Measurements from ENCODE around the gene DPF3. TPM values are rescaled to one million over a fixed set of nuclear protein-coding genes. Genes with fewer than 3 reads are reported as not detected.

Gene DPF3
- total and polyA plus RNA-seq, 4 donors, result 0.17 to 3.9 (median 0.52) TPM

DNA sequence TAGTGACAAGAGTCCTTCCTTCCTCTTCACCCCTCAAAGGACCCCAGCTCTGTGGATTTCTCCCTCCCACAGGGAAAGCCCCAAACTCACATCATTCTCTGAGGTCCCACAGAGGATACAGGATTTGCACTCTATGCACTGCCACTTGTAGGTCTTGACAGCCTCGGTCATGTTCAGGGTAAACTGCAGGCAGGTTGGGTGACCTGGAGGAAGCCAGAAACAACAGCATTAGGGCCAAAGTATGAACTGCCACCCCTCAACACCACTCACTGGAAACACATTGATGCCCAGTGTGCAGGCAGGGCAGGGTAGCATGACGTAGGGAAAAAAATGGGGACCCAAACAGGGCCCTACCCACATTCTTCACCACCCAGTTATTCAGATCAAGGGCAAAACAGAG is 264.4 kb downstream of the DPF3 start:
- no peak overlapping the region for H3K9ac ChIP-seq (ENCODE audit: insufficient read depth in 1 of 2, low read length in 2 of 2)
- H3K27me3 ChIP-seq (ENCODE audit: control insufficient read depth in 3 of 3, insufficient read depth in 3 of 3, low read length in 2 of 3), result no peaks in the 10 kb centered on the region
- TF ChIP-seq, protein P1, sequence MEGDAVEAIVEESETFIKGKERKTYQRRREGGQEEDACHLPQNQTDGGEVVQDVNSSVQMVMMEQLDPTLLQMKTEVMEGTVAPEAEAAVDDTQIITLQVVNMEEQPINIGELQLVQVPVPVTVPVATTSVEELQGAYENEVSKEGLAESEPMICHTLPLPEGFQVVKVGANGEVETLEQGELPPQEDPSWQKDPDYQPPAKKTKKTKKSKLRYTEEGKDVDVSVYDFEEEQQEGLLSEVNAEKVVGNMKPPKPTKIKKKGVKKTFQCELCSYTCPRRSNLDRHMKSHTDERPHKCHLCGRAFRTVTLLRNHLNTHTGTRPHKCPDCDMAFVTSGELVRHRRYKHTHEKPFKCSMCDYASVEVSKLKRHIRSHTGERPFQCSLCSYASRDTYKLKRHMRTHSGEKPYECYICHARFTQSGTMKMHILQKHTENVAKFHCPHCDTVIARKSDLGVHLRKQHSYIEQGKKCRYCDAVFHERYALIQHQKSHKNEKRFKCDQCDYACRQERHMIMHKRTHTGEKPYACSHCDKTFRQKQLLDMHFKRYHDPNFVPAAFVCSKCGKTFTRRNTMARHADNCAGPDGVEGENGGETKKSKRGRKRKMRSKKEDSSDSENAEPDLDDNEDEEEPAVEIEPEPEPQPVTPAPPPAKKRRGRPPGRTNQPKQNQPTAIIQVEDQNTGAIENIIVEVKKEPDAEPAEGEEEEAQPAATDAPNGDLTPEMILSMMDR (IDR thresholded peaks at IDR 0.05; ENCODE audit: control extremely low read depth, extremely low read depth), result no peak
- H3K36me3 ChIP-seq (ENCODE audit: control insufficient read depth in 4 of 4, insufficient read depth in 4 of 4, low read length in 4 of 4), result peaks cover 0 to 2% (median 0%) of the 10 kb centered on the region in 4 donors
- no peak overlapping the region for H3K27ac ChIP-seq (ENCODE audit: low read depth in 1 of 2, low read length in 1 of 2)
- no peak overlapping the region for H3K4me3 ChIP-seq
- peaks cover 0 to 4% (median 0%) of the 10 kb centered on the region in 4 donors for H3K9me3 ChIP-seq (ENCODE audit: control insufficient read depth in 4 of 4, insufficient read depth in 3 of 4, low read length in 3 of 4)
- no peak for DNase-seq
- WGBS, 2 donors, result 95 to 96% methylated on average over 2 of the region's 2 CpGs
- peaks cover 0 to 2% (median 0%) of the 10 kb centered on the region in 5 donors for H3K4me1 ChIP-seq (ENCODE audit: control insufficient read depth in 5 of 5, insufficient read depth in 5 of 5, low read length in 5 of 5)
- ATAC-seq (ENCODE audit: insufficient read depth, low FRiP score), result no peak

DNA sequence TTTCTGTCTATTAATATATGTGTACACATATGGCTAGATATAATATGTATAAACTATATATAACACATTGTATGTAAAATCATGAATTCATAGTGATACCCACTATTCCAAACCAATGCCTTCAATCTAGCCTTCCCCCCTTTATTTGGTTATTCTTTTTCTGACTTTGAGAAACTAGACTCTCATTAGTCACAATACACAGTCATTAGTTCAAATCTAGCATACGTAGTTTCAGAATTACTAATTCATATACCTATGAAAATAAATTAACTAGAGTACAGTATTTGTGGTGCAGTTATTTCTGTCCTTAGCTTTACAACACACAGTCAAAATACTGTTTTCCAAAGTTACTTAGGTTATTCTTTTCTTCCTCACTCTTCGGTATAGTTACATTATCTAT is 268.2 kb downstream of the DPF3 start:
- ATAC-seq (ENCODE audit: insufficient read depth, low FRiP score) (no peak), DNase-seq (no peak)
- no peak overlapping the region for H3K9ac ChIP-seq (ENCODE audit: insufficient read depth in 1 of 2, low read length in 2 of 2)
- H3K36me3 ChIP-seq (ENCODE audit: control insufficient read depth in 4 of 4, insufficient read depth in 4 of 4, low read length in 4 of 4), result peaks cover 0 to 2% (median 0%) of the 10 kb centered on the region in 4 donors
- H3K4me3 ChIP-seq, result no peak overlapping the region
- no peak overlapping the region for H3K27ac ChIP-seq (ENCODE audit: low read depth in 1 of 2, low read length in 1 of 2)
- WGBS, 2 donors, result 94 to 95% methylated on average over 2 of the region's 2 CpGs
- H3K9me3 ChIP-seq (ENCODE audit: control insufficient read depth in 4 of 4, insufficient read depth in 3 of 4, low read length in 3 of 4), result peaks cover 0 to 4% (median 0%) of the 10 kb centered on the region in 4 donors
- TF ChIP-seq, protein P1 (IDR thresholded peaks at IDR 0.05; ENCODE audit: control extremely low read depth, extremely low read depth), result no peak
- H3K4me1 ChIP-seq (ENCODE audit: control insufficient read depth in 5 of 5, insufficient read depth in 5 of 5, low read length in 5 of 5), result no peaks in the 10 kb centered on the region
- H3K27me3 ChIP-seq (ENCODE audit: control insufficient read depth in 3 of 3, insufficient read depth in 3 of 3, low read length in 2 of 3), result no peaks in the 10 kb centered on the region

DNA sequence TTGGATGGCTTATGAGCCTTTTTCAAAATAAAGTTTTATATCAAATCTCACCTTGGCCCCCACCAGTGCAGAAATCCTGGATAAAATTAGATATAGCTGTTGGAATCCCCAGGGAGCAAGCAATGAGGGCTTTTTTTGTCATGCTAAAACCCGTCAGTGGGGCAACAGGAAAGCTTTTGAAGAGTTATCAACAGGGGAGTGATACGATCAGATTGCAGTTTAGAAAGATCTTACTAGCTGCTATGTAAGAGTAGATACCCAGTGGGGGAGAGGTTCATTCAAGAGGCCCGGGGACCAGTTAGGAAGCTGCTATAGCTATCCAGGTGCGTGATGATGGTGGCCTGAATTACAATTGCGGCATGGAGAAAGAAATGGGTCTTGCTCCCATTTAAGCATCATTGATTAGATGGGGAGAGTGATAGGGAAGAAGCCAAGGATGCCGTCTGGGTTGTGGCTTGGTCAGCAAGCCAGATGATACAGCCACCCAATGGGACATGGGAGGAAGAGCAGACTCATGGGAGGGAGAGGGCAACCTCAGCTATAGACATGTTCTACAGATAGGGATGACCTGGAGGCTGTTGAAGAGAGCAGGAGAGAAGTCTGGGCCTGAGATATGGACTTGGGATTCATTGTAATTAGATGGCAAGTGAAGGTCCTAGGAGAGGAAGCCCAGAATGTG is 272.4 kb downstream of the DPF3 start:
- Histone ChIP-seq H3K4me3 (no peak overlapping the region), H3K9ac (ENCODE audit: insufficient read depth in 1 of 2, low read length in 2 of 2) (no peak overlapping the region), H3K9me3 (ENCODE audit: control insufficient read depth in 4 of 4, insufficient read depth in 3 of 4, low read length in 3 of 4) (peaks cover 0 to 3% (median under 1%) of the 10 kb centered on the region in 4 donors), H3K4me1 (ENCODE audit: control insufficient read depth in 5 of 5, insufficient read depth in 5 of 5, low read length in 5 of 5) (peaks cover 0 to 26% (median 0%) of the 10 kb centered on the region in 5 donors), H3K27me3 (ENCODE audit: control insufficient read depth in 3 of 3, insufficient read depth in 3 of 3, low read length in 2 of 3) (no peaks in the 10 kb centered on the region), H3K27ac (ENCODE audit: low read depth in 1 of 2, low read length in 1 of 2) (no peak overlapping the region), H3K36me3 (ENCODE audit: control insufficient read depth in 4 of 4, insufficient read depth in 4 of 4, low read length in 4 of 4) (peaks cover 0 to 2% (median 0%) of the 10 kb centered on the region in 4 donors)
- no peak for ATAC-seq (ENCODE audit: insufficient read depth, low FRiP score)
- 86 to 92% methylated on average over 6 of the region's 6 CpGs for WGBS, 2 donors
- DNase-seq, result no peak
- TF ChIP-seq, protein P1 (IDR thresholded peaks at IDR 0.05; ENCODE audit: control extremely low read depth, extremely low read depth), result no peak

Measured in lung (tissue), 12 donors.